Esophagus mucosa (tissue), 1 donor: ENCODE measurements around the gene GOLGA6L26. TPM values are rescaled to one million over a fixed set of nuclear protein-coding genes. Genes with fewer than 3 reads are reported as not detected.
"Not testable (repeated sequence)": the region's sequence is repeated elsewhere in the genome, so short reads cannot be mapped to it uniquely, and the experiment has no call there.

ENCODE experiments used
- ATAC-seq: fragments of 200-7000 bp; cut with Tn5 transposase; one replicate; pipeline ENCODE4 v1.9.1; 2020
- total RNA-seq: library from RNA; stranded (reverse); gene quantifications from one replicate; pipeline ENCODE4 v1.2.4, GENCODE V29; 2023
- donor health status: DM: yes; HTN: yes; CAD: no.

Gene GOLGA6L26
- not detected for total RNA-seq

GRCh38 chr15:23334096-23334495 lies at the start of gene GOLGA6L26:
Gene GOLGA6L26 (minus strand): TSS chr15:23334196. CDS start chr15:23334135, 61 bp downstream.
- ATAC-seq = not testable (repeated sequence)

- not testable (repeated sequence) for ATAC-seq
Observed at GRCh38 chr15:23381192-23381591, 47.2 kb upstream of the GOLGA6L26 start.

- not testable (repeated sequence) for ATAC-seq
Observed at GRCh38 chr15:23380700-23381099, 46.7 kb upstream of the GOLGA6L26 start.

- not testable (repeated sequence) for ATAC-seq
Observed at GRCh38 chr15:23378946-23379345, 45.0 kb upstream of the GOLGA6L26 start.

- ATAC-seq = peak; percentile 93
Observed at GRCh38 chr15:23374226-23374625, 40.2 kb upstream of the GOLGA6L26 start.

- not testable (repeated sequence) for ATAC-seq
Observed at GRCh38 chr15:23372891-23373600, 39.0 kb upstream of the GOLGA6L26 start.

- ATAC-seq = no peak
Observed at GRCh38 chr15:23372284-23372683, 38.3 kb upstream of the GOLGA6L26 start.

GRCh38 chr15:23371868-23372267 lies 37.9 kb upstream of the GOLGA6L26 start:
- ATAC-seq = not testable (repeated sequence)

- ATAC-seq = not testable (repeated sequence)
Observed at GRCh38 chr15:23371134-23371533, 37.1 kb upstream of the GOLGA6L26 start.

GRCh38 chr15:23370578-23370977 lies 36.6 kb upstream of the GOLGA6L26 start:
- ATAC-seq = no peak

GRCh38 chr15:23364261-23364660 lies 30.3 kb upstream of the GOLGA6L26 start:
- ATAC-seq = not testable (repeated sequence)

GRCh38 chr15:23362622-23363021 lies 28.6 kb upstream of the GOLGA6L26 start:
- not testable (repeated sequence) for ATAC-seq

GRCh38 chr15:23354448-23354847 lies 20.5 kb upstream of the GOLGA6L26 start, which contains the start of gene GOLGA8S:
Gene GOLGA8S (plus strand): TSS chr15:23354748. CDS start chr15:23354810, 62 bp downstream.
- ATAC-seq = not testable (repeated sequence)

GRCh38 chr15:23311233-23311632 lies 22.8 kb downstream of the GOLGA6L26 start:
- ATAC-seq = not testable (repeated sequence)

- not testable (repeated sequence) for ATAC-seq
Observed at GRCh38 chr15:23305921-23306320, 28.1 kb downstream of the GOLGA6L26 start.

- ATAC-seq = not testable (repeated sequence)
Observed at GRCh38 chr15:23304805-23305204, 29.2 kb downstream of the GOLGA6L26 start.

- ATAC-seq = not testable (repeated sequence)
Observed at GRCh38 chr15:23304267-23304666, 29.7 kb downstream of the GOLGA6L26 start.

- ATAC-seq = not testable (repeated sequence)
Observed at GRCh38 chr15:23303654-23304053, 30.3 kb downstream of the GOLGA6L26 start.

GRCh38 chr15:23303246-23303645 lies 30.8 kb downstream of the GOLGA6L26 start:
- ATAC-seq = not testable (repeated sequence)

Other genes with a start within 250 kb of the GOLGA6L26 start
- not detected for gene GOLGA6L1, start 197.4 kb downstream of the GOLGA6L26 start, total RNA-seq
- 0.24 TPM for gene GOLGA8S, start 20.6 kb upstream of the GOLGA6L26 start, total RNA-seq
- gene GOLGA6L2, start 113.0 kb upstream of the GOLGA6L26 start, total RNA-seq = not detected
- 2.5 TPM for gene MKRN3, start 231.5 kb upstream of the GOLGA6L26 start, total RNA-seq